HG03103 (cell line): ENCODE measurements around the gene PHF2.

ENCODE experiments used
- ATAC-seq: cut with Tn5 transposase; IDR thresholded peaks from one replicate; pipeline ENCODE4 v1.9.1; 2021; ENCODE audit warnings: low read depth; ENCODE audit not compliant: unreplicated experiment

Gene PHF2

DNA sequence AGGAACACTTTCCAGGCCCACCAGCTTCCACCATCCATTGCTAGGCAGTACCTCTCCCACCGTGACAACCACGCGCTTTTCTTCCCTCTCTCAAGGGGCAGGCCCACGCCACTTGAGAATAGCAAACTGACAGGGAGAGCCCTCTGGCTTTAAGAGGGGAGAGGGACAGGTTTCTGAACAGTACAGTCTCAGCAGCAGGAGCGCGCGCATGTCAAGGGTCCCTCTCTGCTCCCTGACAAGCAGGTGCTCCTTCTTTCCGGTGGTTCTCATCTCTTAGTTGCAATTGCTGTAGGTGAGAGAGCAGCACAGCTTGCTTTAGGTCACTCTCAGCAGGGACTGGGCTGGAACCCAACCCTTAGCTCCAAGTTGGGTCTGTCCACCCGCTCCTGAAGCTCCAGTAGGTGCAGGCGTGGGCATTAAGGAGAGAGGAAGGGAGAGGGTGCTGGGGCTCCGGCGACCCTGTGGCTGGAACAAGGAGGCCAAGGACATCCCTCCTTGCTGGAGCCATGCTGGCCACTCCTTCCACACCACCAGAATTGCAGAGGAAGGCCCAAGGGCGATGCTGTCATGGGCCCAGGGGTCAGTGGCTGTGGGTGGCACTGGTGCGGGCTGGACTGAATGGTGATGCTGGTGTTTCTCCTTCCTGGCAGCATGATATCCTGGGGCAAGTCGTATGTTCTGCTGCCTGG lies 9.0 kb upstream of the PHF2 start:
- no peak for ATAC-seq

DNA sequence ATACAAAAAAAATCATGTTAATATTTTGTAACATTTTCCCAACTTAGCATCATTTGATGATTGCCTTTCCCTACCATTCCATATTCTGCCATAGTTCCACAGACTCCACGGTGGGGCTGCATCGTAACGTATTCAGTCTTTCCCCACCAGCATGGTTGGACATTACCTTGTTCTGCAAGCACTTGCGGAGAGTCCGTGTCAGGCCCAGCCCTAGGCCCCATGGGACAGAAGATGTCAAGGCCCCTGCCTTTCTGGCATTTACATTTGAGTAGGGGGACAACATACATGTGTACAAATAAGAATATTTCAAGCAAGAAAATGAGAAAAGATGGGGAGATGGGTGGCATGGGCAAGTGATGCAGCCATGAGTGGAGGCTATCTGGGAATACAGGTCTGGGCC lies 8.2 kb upstream of the PHF2 start:
- no peak for ATAC-seq

GRCh38 chr9:93569621-93570174 lies 6.7 kb upstream of the PHF2 start:
- no peak for ATAC-seq

GRCh38 chr9:93572221-93572620 lies 4.2 kb upstream of the PHF2 start:
- no peak for ATAC-seq

DNA sequence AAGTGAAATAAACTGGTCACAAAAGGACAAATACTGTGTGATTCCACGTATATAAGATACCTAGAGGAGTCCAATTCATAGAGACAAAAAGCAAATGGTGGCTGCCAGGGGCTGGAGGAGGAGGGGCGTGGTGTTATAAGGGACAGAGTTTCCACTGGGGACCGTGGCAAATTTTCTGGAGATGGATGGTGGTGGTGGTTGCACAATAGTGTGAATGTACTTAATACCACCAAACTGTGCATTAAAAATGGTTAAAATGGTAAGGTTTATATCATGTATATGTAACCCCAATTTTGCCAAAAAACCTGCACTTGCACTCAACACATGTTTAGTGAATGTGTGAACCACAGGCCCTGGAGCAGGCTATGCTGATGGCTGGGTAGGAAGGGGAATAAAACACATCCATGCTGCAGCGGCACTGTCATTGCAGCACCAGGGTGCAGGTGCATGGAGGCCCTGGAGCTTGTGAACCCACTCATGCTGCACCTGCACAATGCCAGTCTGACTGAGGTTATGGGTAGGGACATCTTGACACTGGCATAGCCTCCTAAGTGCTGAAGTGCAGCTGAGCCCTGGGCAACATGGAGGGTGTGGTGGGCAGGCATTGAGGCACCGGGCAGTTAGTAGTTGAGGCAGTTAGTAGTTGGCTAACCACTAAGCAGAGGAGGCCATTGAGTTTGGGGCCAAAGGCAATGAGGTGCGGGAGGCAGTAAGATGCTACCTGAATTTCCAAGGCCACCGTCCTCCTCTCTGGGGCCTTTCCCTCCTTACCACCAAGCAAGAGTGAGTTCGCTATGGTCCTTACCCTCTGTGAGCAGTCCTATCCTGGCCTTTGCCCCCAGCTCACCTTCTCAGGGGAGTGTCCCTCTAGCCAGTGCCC lies 3.5 kb upstream of the PHF2 start:
- ATAC-seq: no peak

GRCh38 chr9:93573516-93573828 lies 2.9 kb upstream of the PHF2 start:
- ATAC-seq: no peak

DNA sequence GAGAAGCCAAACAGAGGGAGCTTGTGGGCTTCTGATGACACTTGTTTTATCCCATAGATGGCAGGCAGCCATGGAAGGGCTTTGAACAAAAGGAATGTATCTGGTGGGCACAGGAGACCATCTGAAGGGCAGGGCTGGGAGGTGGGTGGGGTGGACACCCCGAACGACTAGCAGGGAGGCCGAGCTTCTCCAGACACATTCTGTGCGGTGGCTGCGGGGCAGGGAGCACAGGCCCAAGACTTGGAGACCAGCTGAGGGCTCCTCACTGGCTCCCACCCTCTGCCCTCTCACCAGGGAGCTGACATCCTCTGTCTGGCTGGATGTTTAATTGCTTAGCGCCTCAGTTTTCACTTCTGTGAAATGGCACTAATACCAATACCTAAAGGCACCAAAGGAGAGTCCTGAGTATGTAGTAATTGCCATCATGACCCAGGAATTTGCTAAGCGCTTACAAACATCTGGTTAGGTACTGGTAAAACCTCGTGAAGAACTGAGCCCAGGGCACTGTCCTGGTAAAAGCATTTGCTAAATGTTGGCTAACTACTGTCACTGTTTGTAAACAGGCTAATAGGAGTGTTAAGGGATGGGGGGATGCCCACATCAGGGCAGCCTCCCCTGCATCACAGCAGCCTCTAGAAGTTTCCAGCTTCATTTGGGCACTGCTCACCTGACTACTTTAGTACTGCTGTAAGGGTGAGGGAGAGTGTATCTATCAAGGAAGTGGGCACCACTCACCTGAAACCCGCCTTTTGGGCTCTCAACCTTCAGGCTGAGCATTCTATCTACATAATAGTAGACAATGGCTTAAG lies 2.1 kb upstream of the PHF2 start:
- no peak for ATAC-seq

DNA sequence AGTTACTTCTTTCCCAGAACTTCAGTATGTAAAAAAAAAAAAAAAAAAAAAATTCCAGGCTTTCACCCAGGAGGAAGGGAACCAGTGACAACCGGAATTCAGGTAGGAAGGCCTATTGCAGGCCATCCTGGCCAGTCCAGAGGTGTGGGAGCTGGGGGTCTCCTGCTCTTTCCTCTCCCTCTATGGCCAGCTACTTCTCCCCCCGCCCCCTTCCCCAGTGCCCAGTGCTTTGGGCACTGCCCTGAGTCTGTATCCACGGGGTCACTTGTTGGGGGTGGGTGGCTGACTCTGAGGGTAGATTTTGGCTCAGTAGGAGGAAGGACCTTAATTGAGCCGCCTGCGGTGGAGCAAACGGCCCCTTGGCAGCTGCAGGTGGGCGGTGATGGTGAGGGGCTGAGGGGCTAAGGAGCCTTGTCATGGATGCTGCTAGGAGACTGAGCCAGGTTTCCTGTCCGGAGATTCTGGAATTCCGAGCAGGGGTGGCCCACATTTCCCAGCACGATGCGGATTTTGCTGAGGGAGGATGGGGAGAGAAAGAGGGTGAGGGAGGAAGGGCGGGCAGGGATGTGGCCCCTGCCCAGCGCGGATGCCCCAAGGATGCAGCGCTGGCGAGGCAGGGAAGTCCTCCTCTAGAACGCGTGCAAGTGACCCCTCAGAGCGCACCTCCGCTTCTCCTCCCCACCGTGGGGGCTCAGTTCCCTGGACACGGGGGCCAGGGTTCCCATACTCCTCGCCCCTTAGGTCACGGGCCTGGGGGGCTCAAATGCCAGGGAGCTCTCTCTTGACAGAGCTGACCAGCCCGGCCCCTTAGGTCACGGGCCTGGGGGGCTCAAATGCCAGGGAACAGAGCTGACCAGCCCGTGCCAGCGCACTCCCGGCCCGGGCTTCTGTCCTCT lies 1.2 kb upstream of the PHF2 start:
- ATAC-seq: no peak

GRCh38 chr9:93575796-93576257 lies 557 bp upstream of the PHF2 start:
- ATAC-seq: no peak

- no peak for ATAC-seq
These were observed 942 bp downstream of the PHF2 start for GRCh38 chr9:93577078-93577974.

- ATAC-seq: no peak
These were observed 1.7 kb downstream of the PHF2 start for GRCh38 chr9:93577975-93578682.

- no peak for ATAC-seq
These were observed 2.5 kb downstream of the PHF2 start for GRCh38 chr9:93578844-93579243.

GRCh38 chr9:93579711-93580516 lies 3.5 kb downstream of the PHF2 start:
- ATAC-seq: no peak

- no peak for ATAC-seq
These were observed 4.4 kb downstream of the PHF2 start for GRCh38 chr9:93580654-93581380.

- ATAC-seq: no peak
These were observed 5.7 kb downstream of the PHF2 start for GRCh38 chr9:93582115-93582514.

DNA sequence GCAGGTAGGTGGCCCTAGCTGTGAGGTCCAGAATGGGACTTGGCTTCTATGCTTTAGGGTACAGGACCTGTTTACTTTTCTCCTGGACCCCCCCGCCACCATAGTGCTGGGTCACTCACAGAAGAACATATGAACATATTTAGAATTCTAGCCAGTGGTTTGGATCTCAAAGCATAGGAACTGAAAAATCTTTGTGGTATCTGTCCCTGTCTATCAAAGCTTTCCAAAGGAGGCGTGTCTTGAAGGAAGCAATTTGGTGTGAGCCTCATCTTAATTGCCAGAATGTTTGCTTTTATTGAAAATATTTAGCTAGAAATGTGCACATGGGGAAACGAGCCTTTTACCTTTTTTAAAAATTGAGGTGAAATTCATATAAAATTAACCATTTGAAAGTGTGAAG lies 6.2 kb downstream of the PHF2 start:
- no peak for ATAC-seq

DNA sequence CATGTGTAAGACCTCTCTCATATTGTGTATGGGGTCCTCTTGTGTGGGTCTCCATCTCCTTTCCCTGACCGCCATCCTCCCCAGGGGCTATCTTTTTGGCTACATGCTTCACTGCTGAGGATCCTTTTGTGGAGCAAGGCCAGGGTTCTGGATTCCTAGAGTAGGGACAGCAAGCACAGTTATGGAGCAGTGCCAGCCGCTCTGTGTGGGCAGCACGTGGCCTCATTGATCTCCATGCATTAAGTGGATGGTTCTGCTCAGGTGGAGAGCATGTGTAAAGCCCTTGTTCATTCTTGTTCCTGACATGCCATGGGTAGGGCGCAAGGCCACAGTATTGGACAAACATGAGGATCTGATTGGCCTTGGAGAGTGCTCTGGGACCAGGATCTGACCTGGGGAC lies 8.9 kb downstream of the PHF2 start:
- no peak for ATAC-seq
